Smooth muscle cell (in vitro differentiated cells): ENCODE measurements around the gene CIC. TPM values are rescaled to one million over a fixed set of nuclear protein-coding genes. Genes with fewer than 3 reads are reported as not detected.
A peak's percentile ranks its signal among the peaks of the same experiment; 100 is the strongest.

ENCODE experiments used
- DNase-seq: peaks from one replicate; lab custom pipeline; 2025; ENCODE audit not compliant: unreplicated experiment; lab: John Stamatoyannopoulos, UW
- H2AFZ ChIP-seq: fragments of 200-600 bp; sonication (generic); 2 replicates; pipeline ENCODE4 v1.6.0; 2016; ENCODE audit warnings: antibody characterized with exemption, low read depth, mild to moderate bottlenecking
- H3F3A ChIP-seq: fragments of 200-600 bp; sonication (generic); 2 replicates; pipeline ENCODE4 v1.6.0; 2017; ENCODE audit warnings: antibody characterized with exemption, low read depth
- H3K27ac ChIP-seq: fragments of 200-600 bp; sonication (generic); 2 replicates; pipeline ENCODE4 v1.5.1; 2016; ENCODE audit warnings: low read depth, mild to moderate bottlenecking
- H3K27me3 ChIP-seq: fragments of 200-600 bp; sonication (generic); 2 replicates; pipeline ENCODE4 v1.6.1; 2016; ENCODE audit warnings: low read depth, mild to moderate bottlenecking
- H3K36me3 ChIP-seq: fragments of 200-600 bp; sonication (generic); 2 replicates; pipeline ENCODE4 v1.5.1; 2016; ENCODE audit warnings: low read depth
- H3K4me1 ChIP-seq: fragments of 200-600 bp; sonication (generic); 2 replicates; pipeline ENCODE4 v1.5.1; 2016; ENCODE audit warnings: low read depth
- H3K4me2 ChIP-seq: fragments of 200-600 bp; sonication (generic); 2 replicates; pipeline ENCODE4 v1.6.0; 2016; ENCODE audit warnings: mild to moderate bottlenecking
- H3K4me3 ChIP-seq: fragments of 200-600 bp; sonication (generic); 2 replicates; pipeline ENCODE4 v1.5.1; 2016; ENCODE audit warnings: mild to moderate bottlenecking
- H3K79me2 ChIP-seq: fragments of 200-600 bp; sonication (generic); 2 replicates; pipeline ENCODE4 v1.6.0; 2016; ENCODE audit warnings: low read depth, mild to moderate bottlenecking
- H3K9ac ChIP-seq: fragments of 200-600 bp; sonication (generic); 2 replicates; pipeline ENCODE4 v1.6.0; 2016; ENCODE audit warnings: low read depth
- H3K9me3 ChIP-seq: fragments of 200-600 bp; sonication (generic); replicated peaks from 2 replicates; pipeline ENCODE4 v1.5.1; 2016; ENCODE audit warnings: low read depth
- H4K20me1 ChIP-seq: fragments of 200-600 bp; sonication (generic); 2 replicates; pipeline ENCODE4 v1.6.0; 2016; ENCODE audit warnings: low read depth
- WGBS: methylation state at CpG from one replicate; pipeline ENCODE4 v1.1.7; 2016; ENCODE audit warnings: low lambda C conversion rate; 5-methylcytosine and 5-hydroxymethylcytosine counted together
- polyA plus RNA-seq: library from polyadenylated mRNA; unstranded; fragments of >200 nt; fragmentation: Nextera tagmentation; extraction: Ambion mirVana; gene quantifications from 2 replicates; pipeline ENCODE4 v1.2.1, GENCODE V29; 2016
- total RNA-seq: library from RNA; depleted of rRNA; stranded (reverse); fragments of >200 nt; gene quantifications from 2 replicates; pipeline ENCODE4 v1.2.3, GENCODE V29; 2014
- TF ChIP-seq, protein P1 (sequence below): fragments of 200-600 bp; sonication (generic); IDR thresholded peaks from 2 replicates; pipeline ENCODE4 v1.5.1; 2017; ENCODE audit warnings: borderline replicate concordance, mild to moderate bottlenecking, antibody characterized with exemption; ENCODE audit not compliant: insufficient read depth, poor library complexity, severe bottlenecking

The CIC gene
- total and polyA plus RNA-seq, 2 experiments from 2014 or later = 12.6 to 18.4 TPM

DNA sequence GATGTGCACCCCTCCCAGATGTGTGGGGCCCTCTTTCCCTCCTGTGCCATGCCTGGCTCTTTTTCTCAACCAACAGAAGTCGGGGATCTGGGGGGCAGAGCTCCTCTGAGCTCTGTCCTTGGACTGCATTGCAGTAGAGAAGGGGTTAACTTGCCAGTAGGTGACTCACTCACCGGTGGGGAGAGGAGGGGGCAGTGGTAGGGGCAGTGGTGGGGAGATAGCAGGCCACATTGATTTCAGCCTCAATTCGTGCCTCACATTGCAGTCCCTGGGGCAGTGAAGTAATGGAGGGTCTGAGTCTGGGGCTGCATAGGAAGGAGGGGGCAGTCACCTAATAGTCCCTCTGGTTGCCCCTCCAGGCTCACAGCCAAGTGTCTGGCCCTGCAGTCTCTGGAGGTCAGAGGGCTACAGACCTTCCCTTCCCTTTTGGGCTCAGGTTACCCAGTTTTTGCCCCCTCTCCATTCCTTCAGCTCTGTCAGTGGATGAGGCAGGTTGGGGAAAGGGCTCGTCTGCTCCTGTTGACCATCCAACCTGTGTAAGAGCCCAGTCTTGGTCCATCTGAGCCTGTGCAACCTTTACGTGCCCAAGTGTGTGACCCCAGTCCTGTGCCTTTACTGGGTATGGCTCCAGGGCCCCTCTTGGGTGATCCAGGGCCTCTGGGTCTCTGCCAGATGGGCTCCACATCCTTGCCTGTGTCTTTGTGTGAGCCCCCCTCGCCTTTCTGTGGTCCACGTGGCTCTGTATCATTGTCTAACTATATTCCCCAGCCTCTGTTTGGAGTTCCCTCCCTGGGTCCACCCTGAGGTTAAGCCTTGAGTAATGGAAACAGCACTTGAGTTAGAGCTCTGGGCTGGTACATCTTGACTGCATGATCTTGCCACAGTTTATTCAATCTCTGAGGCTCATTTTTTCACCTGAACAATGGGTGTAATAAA is 13.0 kb downstream of the CIC start:
- H2AFZ ChIP-seq = no peak overlapping the region
- TF ChIP-seq, protein P1, sequence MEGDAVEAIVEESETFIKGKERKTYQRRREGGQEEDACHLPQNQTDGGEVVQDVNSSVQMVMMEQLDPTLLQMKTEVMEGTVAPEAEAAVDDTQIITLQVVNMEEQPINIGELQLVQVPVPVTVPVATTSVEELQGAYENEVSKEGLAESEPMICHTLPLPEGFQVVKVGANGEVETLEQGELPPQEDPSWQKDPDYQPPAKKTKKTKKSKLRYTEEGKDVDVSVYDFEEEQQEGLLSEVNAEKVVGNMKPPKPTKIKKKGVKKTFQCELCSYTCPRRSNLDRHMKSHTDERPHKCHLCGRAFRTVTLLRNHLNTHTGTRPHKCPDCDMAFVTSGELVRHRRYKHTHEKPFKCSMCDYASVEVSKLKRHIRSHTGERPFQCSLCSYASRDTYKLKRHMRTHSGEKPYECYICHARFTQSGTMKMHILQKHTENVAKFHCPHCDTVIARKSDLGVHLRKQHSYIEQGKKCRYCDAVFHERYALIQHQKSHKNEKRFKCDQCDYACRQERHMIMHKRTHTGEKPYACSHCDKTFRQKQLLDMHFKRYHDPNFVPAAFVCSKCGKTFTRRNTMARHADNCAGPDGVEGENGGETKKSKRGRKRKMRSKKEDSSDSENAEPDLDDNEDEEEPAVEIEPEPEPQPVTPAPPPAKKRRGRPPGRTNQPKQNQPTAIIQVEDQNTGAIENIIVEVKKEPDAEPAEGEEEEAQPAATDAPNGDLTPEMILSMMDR = no peak
- H3K36me3 ChIP-seq = no peaks in the 10 kb centered on the region
- 13% methylated on average over 7 of the region's 7 CpGs for WGBS
- H3K4me2 ChIP-seq = peak overlapping the region; percentile 95
- peak overlapping the region; percentile 78 for H3K9ac ChIP-seq
- peaks cover 43% of the 10 kb centered on the region for H3K4me1 ChIP-seq
- no peak for DNase-seq
- no peaks in the 10 kb centered on the region for H3K9me3 ChIP-seq
- peaks cover 12% of the 10 kb centered on the region for H3K79me2 ChIP-seq
- H4K20me1 ChIP-seq = peaks cover 40% of the 10 kb centered on the region
- H3K27me3 ChIP-seq = no peaks in the 10 kb centered on the region
- H3K4me3 ChIP-seq = peak overlapping the region; percentile 94
- H3F3A ChIP-seq = peaks cover 36% of the 10 kb centered on the region
- H3K27ac ChIP-seq = peak overlapping the region; percentile 97

DNA sequence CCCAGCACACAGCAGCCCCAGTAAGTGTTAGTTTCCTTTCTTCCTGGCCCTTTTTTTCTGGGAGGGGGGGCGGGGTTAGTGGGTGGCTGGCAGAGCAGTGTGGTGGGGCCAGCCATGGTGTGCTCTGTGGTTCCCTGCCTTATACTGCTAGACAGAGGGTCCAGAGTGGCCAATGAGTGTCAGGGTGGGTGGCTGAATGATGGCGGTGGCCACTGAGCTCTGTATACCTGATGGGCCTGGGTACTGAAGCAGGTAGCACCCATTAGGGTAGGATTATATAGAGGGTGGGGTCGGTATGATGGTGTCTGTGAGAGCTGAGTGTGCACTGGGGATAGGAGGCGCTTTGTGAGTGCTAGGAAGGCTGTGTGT is 13.8 kb downstream of the CIC start:
- peaks cover 38% of the 10 kb centered on the region for H4K20me1 ChIP-seq
- peaks cover 37% of the 10 kb centered on the region for H3K4me1 ChIP-seq
- H3K4me2 ChIP-seq = peak overlapping the region; percentile 95
- H3K27ac ChIP-seq = peak overlapping the region; percentile 97
- H3K79me2 ChIP-seq = peaks cover 12% of the 10 kb centered on the region
- H3K9ac ChIP-seq = no peak overlapping the region
- H3K4me3 ChIP-seq = peak overlapping the region; percentile 40
- WGBS = 43% methylated on average over 4 of the region's 4 CpGs
- TF ChIP-seq, protein P1 = no peak
- H3K36me3 ChIP-seq = no peaks in the 10 kb centered on the region
- peaks cover 36% of the 10 kb centered on the region for H3F3A ChIP-seq
- no peak overlapping the region for H2AFZ ChIP-seq
- no peaks in the 10 kb centered on the region for H3K27me3 ChIP-seq
- no peaks in the 10 kb centered on the region for H3K9me3 ChIP-seq
- DNase-seq = no peak

DNA sequence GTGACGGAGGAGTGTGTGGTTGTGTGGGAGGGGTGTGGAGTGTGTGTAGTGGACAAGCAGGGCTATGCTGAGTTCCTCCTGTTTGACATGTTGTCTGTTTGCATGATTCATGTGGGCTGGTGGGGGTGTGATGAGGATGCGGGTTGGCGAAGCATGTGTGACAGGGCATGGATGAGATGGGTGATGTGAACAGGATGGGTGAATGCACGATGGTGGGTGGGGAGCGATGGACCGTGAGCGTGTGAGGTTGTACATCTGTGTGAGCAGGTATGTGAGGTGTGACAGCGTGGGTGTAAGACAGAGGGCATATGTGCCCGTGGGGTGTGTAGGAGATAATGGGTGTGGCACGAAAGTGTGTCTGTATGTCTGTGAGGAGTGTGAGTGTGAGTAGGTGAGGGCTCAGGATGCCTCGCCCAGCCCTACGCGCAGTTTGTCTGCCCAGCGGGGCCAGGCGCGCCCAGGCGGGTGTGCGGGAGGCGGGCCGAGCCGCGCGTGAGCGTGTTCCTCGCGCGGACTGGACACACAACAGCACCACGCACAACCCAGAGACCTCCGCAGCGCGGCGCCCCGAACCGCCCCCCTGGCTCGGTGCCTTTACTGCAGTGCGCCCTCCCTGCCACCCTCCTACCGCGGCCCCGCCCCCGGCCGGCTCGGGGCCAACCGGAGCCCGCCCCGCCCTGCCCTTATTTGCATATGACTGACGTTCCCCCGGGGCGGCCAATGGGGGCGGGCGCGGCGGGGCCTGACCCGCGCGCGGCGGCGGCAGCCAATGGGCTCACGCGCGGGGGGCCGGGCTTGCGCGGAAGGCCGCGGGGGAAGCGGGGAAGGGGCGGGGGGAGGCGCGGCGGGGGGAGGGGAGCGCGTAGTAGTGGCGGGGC is 14.4 kb downstream of the CIC start:
- no peaks in the 10 kb centered on the region for H3K9me3 ChIP-seq
- peak overlapping the region; percentile 97 for H3K27ac ChIP-seq
- no peak overlapping the region for H2AFZ ChIP-seq
- TF ChIP-seq, protein P1 = no peak
- H4K20me1 ChIP-seq = peaks cover 42% of the 10 kb centered on the region
- H3K9ac ChIP-seq = peak overlapping the region; percentile 49
- H3K36me3 ChIP-seq = no peaks in the 10 kb centered on the region
- H3F3A ChIP-seq = peaks cover 33% of the 10 kb centered on the region
- peak; percentile 90 for DNase-seq
- H3K27me3 ChIP-seq = no peaks in the 10 kb centered on the region
- H3K4me1 ChIP-seq = peaks cover 36% of the 10 kb centered on the region
- peaks cover 12% of the 10 kb centered on the region for H3K79me2 ChIP-seq
- H3K4me3 ChIP-seq = peak overlapping the region; percentile 40
- H3K4me2 ChIP-seq = peak overlapping the region; percentile 95
- 10% methylated on average over 11 of the region's 74 CpGs for WGBS
